Caco-2 (cell line): Measurements from ENCODE around the gene ZNF688. TPM values are rescaled to one million over a fixed set of nuclear protein-coding genes. Genes with fewer than 3 reads are reported as not detected.
"Not testable (repeated sequence)": the region's sequence is repeated elsewhere in the genome, so short reads cannot be mapped to it uniquely, and the experiment has no call there.

ENCODE experiments used
- BruUV-seq: library from RNA; stranded (reverse); fragments of 400-500 nt; replicated peaks from 2 replicates; lab custom pipeline; 2021; lab: Mats Ljungman, UMichigan
- CTCF ChIA-PET: fragments of 300-600 bp; sonication (Branson Sonifier 250); formaldehyde crosslinking; loops from one replicate; lab custom pipeline; 2022; ENCODE audit warnings: antibody characterized with exemption; lab: Charles Lee
- POLR2A ChIA-PET: fragments of 300-600 bp; sonication (Branson Sonifier 250); formaldehyde crosslinking; loops from one replicate; lab custom pipeline; 2022; ENCODE audit warnings: antibody characterized with exemption; lab: Charles Lee
- DNase-seq, 2 experiments: peaks; one replicate each; pipeline versions ENCODE4 v3.0.0 to v3.0.0-alpha.2; 2020 to 2022
- H3K27me3 ChIP-seq: replicated peaks from 2 replicates; pipeline ENCODE4 v1.6.0; 2011; ENCODE audit warnings: low read length; ENCODE audit not compliant: control insufficient read depth, insufficient read depth
- H3K36me3 ChIP-seq: 2 replicates; pipeline ENCODE4 v1.5.1; 2011; ENCODE audit warnings: low read length; ENCODE audit not compliant: control insufficient read depth, insufficient read depth
- H3K4me1 ChIP-seq: fragments of 250-450 bp; sonication (Bioruptor Pico); 2 replicates; pipeline ENCODE4 v1.5.1; 2020; ENCODE audit warnings: mild to moderate bottlenecking
- H3K4me3 ChIP-seq: 2 replicates; pipeline ENCODE4 v1.5.1; 2011; ENCODE audit warnings: low read depth, mild to moderate bottlenecking, control low read depth, low read length
- H3K9me3 ChIP-seq: fragments of 250-450 bp; sonication (Bioruptor Pico); 2 replicates; pipeline ENCODE4 v1.5.1; 2020; ENCODE audit warnings: mild to moderate bottlenecking, moderate library complexity
- H3K27ac Mint-ChIP-seq: one replicate; pipeline ENCODE4 v1.8.0; 2022; ENCODE audit warnings: mixed read lengths; ENCODE audit not compliant: unreplicated experiment
- H3K27me3 Mint-ChIP-seq: one replicate; pipeline ENCODE4 v1.8.0; 2022; ENCODE audit warnings: mixed read lengths; ENCODE audit not compliant: insufficient read depth, unreplicated experiment
- H3K36me3 Mint-ChIP-seq: one replicate; pipeline ENCODE4 v1.8.0; 2022; ENCODE audit warnings: mild to moderate bottlenecking, mixed read lengths; ENCODE audit not compliant: insufficient read depth, unreplicated experiment
- H3K4me1 Mint-ChIP-seq: one replicate; pipeline ENCODE4 v1.8.0; 2022; ENCODE audit warnings: low read depth, mixed read lengths; ENCODE audit not compliant: unreplicated experiment
- H3K4me3 Mint-ChIP-seq: one replicate; pipeline ENCODE4 v1.8.0; 2022; ENCODE audit warnings: mild to moderate bottlenecking, moderate library complexity, mixed read lengths; ENCODE audit not compliant: unreplicated experiment
- H3K9me3 Mint-ChIP-seq: one replicate; pipeline ENCODE4 v1.8.0; 2022; ENCODE audit warnings: mixed read lengths; ENCODE audit not compliant: unreplicated experiment
- CTCF ChIP-seq, 2 experiments: fragments of 200-600 bp in 1 of 2; IDR thresholded peaks; 1 replicate in 1 of 2; 2 replicates in 1 of 2; pipeline versions ENCODE4 v1.5.1 to v1.8.0; 2011 to 2022; ENCODE audit warnings: antibody characterized with exemption in 1 of 2, control low read depth in 1 of 2, inconsistent platforms in 1 of 2, low read depth in 1 of 2, low read length in 1 of 2, mild to moderate bottlenecking in 1 of 2, moderate library complexity in 1 of 2; ENCODE audit not compliant: insufficient read depth in 1 of 2, severe bottlenecking in 1 of 2, unreplicated experiment in 1 of 2
- intact Hi-C: fragments of 100-400 bp; cut with micrococcal nuclease; formaldehyde crosslinking; loops from one replicate; pipeline ENCODE4 v1.10.0; 2022; ENCODE audit not compliant: unreplicated experiment
- total RNA-seq: library from RNA; stranded (reverse); gene quantifications from 2 replicates; pipeline ENCODE4 v1.2.3, GENCODE V29; 2022

The ZNF688 gene
- total RNA-seq, 1 experiment from 2014 or later, result 6.2 TPM

DNA sequence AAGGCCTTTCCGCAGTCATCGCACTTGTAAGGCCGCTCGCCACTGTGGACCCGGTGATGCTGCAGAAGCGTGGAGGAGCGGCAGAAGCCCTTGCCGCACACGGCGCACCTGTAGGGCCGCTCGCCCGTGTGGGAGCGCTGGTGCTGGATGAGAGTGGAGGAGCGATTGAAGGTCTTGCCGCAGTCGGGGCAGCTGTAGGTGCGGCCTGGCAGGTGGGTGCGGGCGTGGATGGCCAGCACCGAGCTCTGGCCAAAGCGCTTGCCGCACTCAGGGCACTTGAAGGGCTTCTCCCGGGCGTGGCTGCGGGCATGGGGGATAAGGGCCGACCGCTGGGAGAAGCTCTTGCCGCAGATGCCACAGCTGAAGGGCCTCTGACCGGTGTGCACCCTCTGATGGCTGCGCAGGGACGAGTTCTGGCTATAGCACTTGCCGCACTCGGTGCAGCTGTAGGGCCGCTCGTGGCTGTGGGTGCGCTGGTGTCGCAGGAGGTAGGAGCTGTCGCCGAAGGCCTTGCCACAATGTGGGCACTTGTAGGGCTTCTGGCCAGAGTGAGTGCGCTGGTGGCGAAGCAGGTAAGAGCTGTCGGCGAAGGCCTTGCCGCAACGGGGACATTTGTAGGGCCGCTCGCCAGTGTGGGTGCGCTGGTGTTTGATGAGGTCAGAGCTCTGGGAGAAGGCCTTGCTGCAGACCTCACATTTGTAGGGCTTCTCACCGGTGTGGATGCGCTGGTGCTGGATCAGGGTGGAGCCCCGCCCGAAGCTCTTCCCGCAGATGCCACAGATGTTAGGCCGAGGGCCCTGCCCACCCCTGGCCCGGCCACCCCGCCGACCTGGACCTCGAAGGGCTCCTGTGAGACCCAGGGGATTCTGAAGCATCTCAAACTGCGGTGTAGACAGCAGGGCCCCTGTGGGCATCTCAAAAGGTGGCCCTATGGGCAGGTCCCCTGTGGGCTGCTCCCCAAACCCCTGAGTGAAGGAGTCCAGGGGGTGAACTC, 46.6 kb downstream of the ZNF688 start:
- TF ChIP-seq CTCF (IDR thresholded peaks at IDR 0.05; ENCODE audit: insufficient read depth in 1 of 2, low read depth in 1 of 2, low read length in 1 of 2, severe bottlenecking in 1 of 2, unreplicated experiment in 1 of 2), result no peak
- Mint-ChIP-seq H3K4me1 (peaks cover 14% of the 10 kb centered on the region), H3K4me3 (peak overlapping the region; percentile 41), H3K9me3 (no peaks in the 10 kb centered on the region), H3K27ac (no peak overlapping the region), H3K36me3 (peaks cover 23% of the 10 kb centered on the region), H3K27me3 (no peaks in the 10 kb centered on the region)
- Histone ChIP-seq H3K36me3 (no peaks in the 10 kb centered on the region; the same call in 1 of the 2 replicates), H3K27me3 (no peaks in the 10 kb centered on the region), H3K4me3 (no peak overlapping the region), H3K4me1 (peaks cover 30% of the 10 kb centered on the region), H3K9me3 (no peaks in the 10 kb centered on the region)
- no TSS peak for BruUV-seq
- POLR2A ChIA-PET, result interaction anchor here (0.6 to 0.7 kb wide), 3 partner anchors 33 to 239 kb away, joined by 4 to 5 read pairs (median 4); no protein-coding TSS in a partner anchor
- intact Hi-C loops, result loop anchor here (5.0 to 10.0 kb wide), 2 partner anchors 130 to 172 kb away; partner anchors contain the start of genes FBRS, PRR14 and SRCAP
- CTCF ChIA-PET, result interaction anchor here (0.8 to 1.6 kb wide), 2 partner anchors 95 to 107 kb away, joined by 3 to 6 read pairs; partner anchors contain the start of gene DCTPP1
- DNase-seq, result no peak

GRCh38 chr16:30523768-30524574, 47.5 kb downstream of the ZNF688 start:
- intact Hi-C loops, result loop anchor here (10.0 kb wide), 1 partner anchor 131 kb away; the partner anchor contains the start of genes FBRS and PRR14
- ChIA-PET POLR2A (interaction anchor here (0.6 to 0.7 kb wide), 2 partner anchors 99 to 240 kb away, joined by 4 to 5 read pairs; no protein-coding TSS in a partner anchor), CTCF (interaction anchor here (0.8 to 1.6 kb wide), 2 partner anchors 94 to 106 kb away, joined by 3 to 6 read pairs; partner anchors contain the start of gene DCTPP1)
- H3K4me3 ChIP-seq, result no peak overlapping the region
- Mint-ChIP-seq H3K4me3 (no peak overlapping the region), H3K9me3 (no peaks in the 10 kb centered on the region), H3K4me1 (peaks cover 14% of the 10 kb centered on the region), H3K27me3 (no peaks in the 10 kb centered on the region), H3K27ac (no peak overlapping the region), H3K36me3 (peaks cover 23% of the 10 kb centered on the region)
- no peaks in the 10 kb centered on the region; the same call in 1 of the 2 replicates for H3K36me3 ChIP-seq
- H3K9me3 ChIP-seq, result no peaks in the 10 kb centered on the region
- no TSS peak for BruUV-seq
- no peak for DNase-seq
- peaks cover 27% of the 10 kb centered on the region for H3K4me1 ChIP-seq
- no peak for TF ChIP-seq CTCF (IDR thresholded peaks at IDR 0.05; ENCODE audit: insufficient read depth in 1 of 2, low read depth in 1 of 2, low read length in 1 of 2, severe bottlenecking in 1 of 2, unreplicated experiment in 1 of 2)
- no peaks in the 10 kb centered on the region for H3K27me3 ChIP-seq

DNA sequence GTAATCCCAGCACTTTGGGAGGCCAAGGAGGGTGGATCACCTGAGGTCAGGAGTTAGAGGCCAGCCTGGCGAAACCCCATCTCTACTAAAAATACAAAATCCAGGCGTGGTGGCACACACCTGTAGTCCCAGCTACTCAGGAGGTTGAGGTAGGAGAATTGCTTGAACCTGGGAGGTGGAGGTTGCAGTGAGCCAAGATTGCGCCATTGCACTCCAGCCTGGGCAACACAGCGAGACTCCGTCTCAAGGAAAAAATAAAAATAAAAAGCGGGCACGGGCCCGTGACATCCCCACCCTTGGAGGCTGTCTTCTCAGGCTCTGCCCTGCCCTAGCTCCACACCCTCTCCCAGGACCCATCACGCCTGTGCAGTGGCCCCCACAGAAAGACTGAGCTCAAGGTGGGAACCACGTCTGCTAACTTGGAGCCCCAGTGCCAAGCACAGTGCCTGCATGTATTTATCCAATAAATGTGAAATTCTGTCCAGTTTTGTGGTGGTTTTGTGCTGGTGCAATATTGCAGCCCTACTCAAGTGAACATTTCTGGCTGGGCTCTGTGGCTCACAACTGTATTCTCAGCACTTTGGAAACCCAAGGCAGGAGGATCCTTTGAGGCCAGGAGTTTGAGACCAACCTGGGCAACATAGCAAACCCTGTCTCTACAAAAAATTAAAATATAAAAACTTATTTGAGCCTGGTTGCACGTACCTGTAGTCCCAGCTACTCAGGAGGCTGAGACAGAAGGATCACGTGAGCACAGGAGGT, 48.6 kb downstream of the ZNF688 start:
- Mint-ChIP-seq H3K4me1 (peaks cover 10% of the 10 kb centered on the region), H3K36me3 (peaks cover 23% of the 10 kb centered on the region), H3K27ac (peak overlapping the region; percentile 5)
- BruUV-seq, H3K36me3 ChIP-seq, H3K27me3 ChIP-seq, DNase-seq, H3K9me3 Mint-ChIP-seq, H3K9me3 ChIP-seq, POLR2A ChIA-PET, H3K4me3 ChIP-seq, H3K27me3 Mint-ChIP-seq, H3K4me3 Mint-ChIP-seq: not testable (repeated sequence)
- intact Hi-C loops, result loop anchor here (10.0 kb wide), 1 partner anchor 132 kb away; the partner anchor contains the start of genes FBRS and PRR14
- peaks cover 18% of the 10 kb centered on the region for H3K4me1 ChIP-seq
- CTCF ChIA-PET, result interaction anchor here (0.9 to 1.1 kb wide), 2 partner anchors 13 to 93 kb away, joined by 4 to 7 read pairs; partner anchors contain the start of gene DCTPP1
